ENCODE measurements around the gene NIPAL1. TPM values are rescaled to one million over a fixed set of nuclear protein-coding genes. Genes with fewer than 3 reads are reported as not detected.
A peak's percentile ranks its signal among the peaks of the same experiment; 100 is the strongest.

The NIPAL1 gene
- total RNA-seq, 1 experiment from 2014 or later, result 18.1 TPM

- DNase-seq, result no peak
- Histone ChIP-seq H3K4me3 (ENCODE audit: low read depth, low read length) (no peak overlapping the region), H3K27me3 (replicated peaks; ENCODE audit: control insufficient read depth, insufficient read depth, low read length) (no peaks in the 10 kb centered on the region), H3K36me3 (ENCODE audit: control insufficient read depth, insufficient read depth, low read length) (no peaks in the 10 kb centered on the region), H3K9me3 (no peaks in the 10 kb centered on the region), H3K4me1 (peaks cover 30% of the 10 kb centered on the region)
- no peak for TF ChIP-seq CTCF (IDR thresholded peaks at IDR 0.05; ENCODE audit: insufficient read depth in 1 of 2, low read depth in 1 of 2, low read length in 1 of 2, severe bottlenecking in 1 of 2, unreplicated experiment in 1 of 2)
- ChIA-PET CTCF (no interaction called here), POLR2A (no interaction called here)
- BruUV-seq (replicated peaks), result no TSS peak
- Mint-ChIP-seq H3K4me1 (ENCODE audit: low read depth, unreplicated experiment) (peaks cover 18% of the 10 kb centered on the region), H3K27ac (ENCODE audit: unreplicated experiment) (no peak overlapping the region), H3K9me3 (ENCODE audit: unreplicated experiment) (no peaks in the 10 kb centered on the region), H3K36me3 (ENCODE audit: insufficient read depth, unreplicated experiment) (peaks cover 9% of the 10 kb centered on the region), H3K27me3 (ENCODE audit: insufficient read depth, unreplicated experiment) (no peaks in the 10 kb centered on the region), H3K4me3 (ENCODE audit: unreplicated experiment) (no peak overlapping the region)
- intact Hi-C loops (cut with micrococcal nuclease; ENCODE audit: unreplicated experiment), result no loop called here
Measured at GRCh38 chr4:48068182-48068581, 51.6 kb downstream of the NIPAL1 start.

GRCh38 chr4:48069026-48069425 lies 52.5 kb downstream of the NIPAL1 start:
- H3K9me3 Mint-ChIP-seq (ENCODE audit: unreplicated experiment), result no peaks in the 10 kb centered on the region
- no TSS peak for BruUV-seq (replicated peaks)
- intact Hi-C loops (cut with micrococcal nuclease; ENCODE audit: unreplicated experiment), result no loop called here

GRCh38 chr4:48071191-48071590 lies 54.6 kb downstream of the NIPAL1 start:
- Mint-ChIP-seq H3K36me3 (ENCODE audit: insufficient read depth, unreplicated experiment) (peaks cover 9% of the 10 kb centered on the region), H3K27ac (ENCODE audit: unreplicated experiment) (peak overlapping the region; percentile 84)

More at GRCh38 chr4:48069026-48069425, 52.5 kb downstream of the NIPAL1 start:
- DNase-seq, result no peak
- CTCF ChIA-PET, result interaction anchor here (0.6 kb wide), 1 partner anchor 25 kb away, joined by 3 read pairs; no protein-coding TSS in a partner anchor
- Histone ChIP-seq H3K4me3 (ENCODE audit: low read depth, low read length) (no peak overlapping the region), H3K36me3 (ENCODE audit: control insufficient read depth, insufficient read depth, low read length) (no peaks in the 10 kb centered on the region), H3K9me3 (no peaks in the 10 kb centered on the region), H3K27me3 (replicated peaks; ENCODE audit: control insufficient read depth, insufficient read depth, low read length) (no peaks in the 10 kb centered on the region), H3K4me1 (peaks cover 33% of the 10 kb centered on the region)
- Mint-ChIP-seq H3K4me1 (ENCODE audit: low read depth, unreplicated experiment) (peaks cover 18% of the 10 kb centered on the region), H3K27me3 (ENCODE audit: insufficient read depth, unreplicated experiment) (no peaks in the 10 kb centered on the region), H3K36me3 (ENCODE audit: insufficient read depth, unreplicated experiment) (peaks cover 9% of the 10 kb centered on the region), H3K4me3 (ENCODE audit: unreplicated experiment) (no peak overlapping the region), H3K27ac (ENCODE audit: unreplicated experiment) (no peak overlapping the region)
- TF ChIP-seq CTCF (IDR thresholded peaks at IDR 0.05; ENCODE audit: insufficient read depth in 1 of 2, low read depth in 1 of 2, low read length in 1 of 2, severe bottlenecking in 1 of 2, unreplicated experiment in 1 of 2), result no peak
- POLR2A ChIA-PET, result no interaction called here

More at GRCh38 chr4:48071191-48071590, 54.6 kb downstream of the NIPAL1 start:
- Histone ChIP-seq H3K27me3 (replicated peaks; ENCODE audit: control insufficient read depth, insufficient read depth, low read length) (no peaks in the 10 kb centered on the region), H3K4me1 (peaks cover 44% of the 10 kb centered on the region), H3K36me3 (ENCODE audit: control insufficient read depth, insufficient read depth, low read length) (no peaks in the 10 kb centered on the region), H3K9me3 (no peaks in the 10 kb centered on the region), H3K4me3 (ENCODE audit: low read depth, low read length) (no peak overlapping the region)
- H3K4me3 Mint-ChIP-seq (ENCODE audit: unreplicated experiment), result peak overlapping the region; percentile 35
- intact Hi-C loops (cut with micrococcal nuclease; ENCODE audit: unreplicated experiment), result loop anchor here (1.0 to 5.0 kb wide), 5 partner anchors 9 to 56 kb away; partner anchors contain the start of genes CNGA1 and NIPAL1
- no TSS peak for BruUV-seq (replicated peaks)
- peak; percentile 66 to 78 for DNase-seq
- ChIA-PET CTCF (interaction anchor here (0.7 to 1.2 kb wide), 5 partner anchors 12 to 144 kb away, joined by 3 to 8 read pairs (median 3); no protein-coding TSS in a partner anchor), POLR2A (interaction anchor here (0.6 kb wide), 1 partner anchor 25 kb away, joined by 3 read pairs; no protein-coding TSS in a partner anchor)
- TF ChIP-seq CTCF (IDR thresholded peaks at IDR 0.05; ENCODE audit: insufficient read depth in 1 of 2, low read depth in 1 of 2, low read length in 1 of 2, severe bottlenecking in 1 of 2, unreplicated experiment in 1 of 2), result peak in 1 of 2 experiments; percentile 10
- no peaks in the 10 kb centered on the region for H3K27me3 Mint-ChIP-seq (ENCODE audit: insufficient read depth, unreplicated experiment)
- peaks cover 21% of the 10 kb centered on the region for H3K4me1 Mint-ChIP-seq (ENCODE audit: low read depth, unreplicated experiment)
- no peaks in the 10 kb centered on the region for H3K9me3 Mint-ChIP-seq (ENCODE audit: unreplicated experiment)
